Loucy (cell line): ENCODE measurements around the gene ACCS.

Experiments
- CTCF ChIP-seq: fragments of 200-600 bp; sonication (generic); conservative IDR thresholded peaks from 2 replicates; pipeline ENCODE4 v1.5.1; 2014; ENCODE audit warnings: mild to moderate bottlenecking, antibody characterized with exemption, low read length
- EZH2phosphoT487 ChIP-seq: fragments of 200-600 bp; IDR thresholded peaks from 2 replicates; pipeline ENCODE4 v1.6.1; 2018; ENCODE audit warnings: antibody characterized with exemption, mild to moderate bottlenecking, moderate library complexity, borderline replicate concordance

GRCh38 chr11:44085330-44085729, 19.3 kb downstream of the ACCS start:
- TF ChIP-seq CTCF (no peak), EZH2phosphoT487 (no peak)
